HepG2 (cell line): ENCODE measurements around the gene HOXA7. TPM values are rescaled to one million over a fixed set of nuclear protein-coding genes. Genes with fewer than 3 reads are reported as not detected.
A peak's percentile ranks its signal among the peaks of the same experiment; 100 is the strongest.

Source experiments
- ATAC-seq: fragments of 200-7000 bp; cut with Tn5 transposase; 3 replicates; pipeline ENCODE4 v1.9.1; 2020; ENCODE audit warnings: mild to moderate bottlenecking, moderate library complexity
- BruUV-seq: library from RNA; stranded (reverse); fragments of 400-500 nt; replicated peaks from 2 replicates; lab custom pipeline; 2021; lab: Mats Ljungman, UMichigan
- CTCF ChIA-PET: fragments of 300-600 bp; formaldehyde crosslinking; extraction: SDS; loops from one replicate; lab custom pipeline; 2021; ENCODE audit warnings: low total read pairs, inconsistent platforms, low intra/inter-chr PET ratio; lab: Yijun Ruan, JAX
- POLR2A ChIA-PET: fragments of 350-600 bp; sonication (Branson Sonifier 250); formaldehyde crosslinking; loops from one replicate; lab custom pipeline; 2020; ENCODE audit warnings: antibody characterized with exemption, inconsistent platforms; lab: Yijun Ruan, JAX
- DNase-seq: peaks from one replicate; pipeline ENCODE4 v3.0.0-alpha.2; 2015; ENCODE audit warnings: low spot score
- FAIRE-seq: peaks from 3 replicates; lab custom pipeline; 2011; peaks lifted over from hg19 to GRCh38; lab: Jason Lieb, UNC
- H2AFZ ChIP-seq: one replicate; pipeline ENCODE4 v1.6.1; 2011; ENCODE audit warnings: low read length, inconsistent platforms
- H3K27ac ChIP-seq: fragments of 300-600 bp; 3 replicates; pipeline ENCODE4 v1.8.0; 2011; ENCODE audit warnings: mixed run types, mild to moderate bottlenecking, mixed read lengths, low read length, inconsistent platforms; ENCODE audit not compliant: insufficient read depth; ENCODE audit errors: extremely low read length
- H3K27me3 ChIP-seq, 2 experiments: fragments of 200-600 bp in 1 of 2; 2 replicates in 1 of 2; 3 replicates in 1 of 2; pipeline versions ENCODE4 v1.6.0 to v1.8.0; 2011; ENCODE audit warnings: low read length in 2 of 2, mild to moderate bottlenecking in 2 of 2, moderate library complexity in 2 of 2, inconsistent platforms in 1 of 2; ENCODE audit not compliant: insufficient read depth in 2 of 2, control insufficient read depth in 1 of 2
- H3K36me3 ChIP-seq, 2 experiments: fragments of 200-600 bp in 1 of 2; replicated peaks in 1 of 2; 2 replicates in 1 of 2; 3 replicates in 1 of 2; pipeline versions ENCODE4 v1.5.1 to v1.8.0; 2011; ENCODE audit warnings: low read length in 2 of 2, inconsistent platforms in 1 of 2; ENCODE audit not compliant: insufficient read depth in 2 of 2, control insufficient read depth in 1 of 2
- H3K4me1 ChIP-seq: 2 replicates; pipeline ENCODE4 v1.5.1; 2012; ENCODE audit warnings: low read length, inconsistent platforms; ENCODE audit not compliant: insufficient read depth
- H3K4me2 ChIP-seq: 2 replicates; pipeline ENCODE4 v1.6.0; 2011; ENCODE audit warnings: low read depth, low read length, inconsistent platforms
- H3K4me3 ChIP-seq, 3 experiments: fragments of 200-600 bp in 1 of 3; sonication (generic), shearing (Covaris generic) in 1 of 3; replicated peaks in 1 of 3; 2 replicates each; pipeline ENCODE4 v1.5.1; 2011 to 2016; ENCODE audit warnings: low read length in 3 of 3, inconsistent platforms in 2 of 3, low read depth in 2 of 3, mild to moderate bottlenecking in 2 of 3, control low read depth in 1 of 3, mixed read lengths in 1 of 3; ENCODE audit not compliant: insufficient read depth in 1 of 3
- H3K79me2 ChIP-seq: one replicate; pipeline ENCODE4 v1.6.1; 2011; ENCODE audit warnings: low read length, inconsistent platforms; ENCODE audit not compliant: insufficient read depth
- H3K9ac ChIP-seq: 2 replicates; pipeline ENCODE4 v1.6.0; 2011; ENCODE audit warnings: mild to moderate bottlenecking, low read depth, low read length, inconsistent platforms; ENCODE audit not compliant: insufficient read depth
- H3K9me3 ChIP-seq: 2 replicates; pipeline ENCODE4 v1.5.1; 2012; ENCODE audit warnings: mild to moderate bottlenecking, low read length
- H4K20me1 ChIP-seq: 2 replicates; pipeline ENCODE4 v1.6.0; 2011; ENCODE audit warnings: inconsistent platforms, mild to moderate bottlenecking, low read length, moderate library complexity; ENCODE audit not compliant: insufficient read depth
- CC2D1A ChIP-seq: sonication (generic); formaldehyde crosslinking; IDR thresholded peaks from 2 replicates; pipeline ENCODE4 v1.8.1; 2023; ENCODE audit warnings: mild to moderate bottlenecking, missing genetic modification reagents
- FOXA3 ChIP-seq: IDR thresholded peaks from 2 replicates; pipeline ENCODE4 v1.6.1; 2016; ENCODE audit warnings: missing genetic modification reagents, missing compliant biosample characterization
- NFRKB ChIP-seq: fragments of 450-650 bp; IDR thresholded peaks from 2 replicates; pipeline ENCODE4 v1.6.1; 2017
- NPAS2 ChIP-seq: sonication (generic); formaldehyde crosslinking; IDR thresholded peaks from 2 replicates; pipeline ENCODE4 v1.8.0; 2022; ENCODE audit warnings: mild to moderate bottlenecking, missing genetic modification reagents, borderline replicate concordance
- SALL2 ChIP-seq: sonication (generic); formaldehyde crosslinking; IDR thresholded peaks from 2 replicates; pipeline ENCODE4 v1.8.1; 2023; ENCODE audit warnings: mild to moderate bottlenecking, missing genetic modification reagents, inconsistent platforms
- U2AF1 ChIP-seq: fragments of 200-400 bp; formaldehyde crosslinking; optimal IDR thresholded peaks from 2 replicates; pipeline ENCODE3; 2017; ENCODE audit warnings: mild to moderate bottlenecking, low read depth, low read length
- ZFP36L2 ChIP-seq: sonication (generic); formaldehyde crosslinking; IDR thresholded peaks from 2 replicates; pipeline ENCODE4 v1.4.0; 2020; ENCODE audit warnings: missing genetic modification reagents
- WGBS: methylation state at CpG from one replicate; pipeline ENCODE4 v1.1.6; 2017; ENCODE audit warnings: low lambda C conversion rate; 5-methylcytosine and 5-hydroxymethylcytosine counted together
- in situ Hi-C: cut with HindIII; loops from 2 replicates; pipeline ENCODE4 v1.10.0; 2017; ENCODE audit warnings: low pct_unique_long_range_greater_than_20kb; ENCODE audit not compliant: extremely low pct_ligation_motif_present
- intact Hi-C: fragments of 100-400 bp; cut with micrococcal nuclease; formaldehyde crosslinking; loops from one replicate; pipeline ENCODE4 v1.10.0; 2022; ENCODE audit not compliant: unreplicated experiment
- polyA plus RNA-seq, 8 experiments: library from polyadenylated mRNA; depleted of rRNA in 3 of 8; stranded (reverse) in 7 of 8; unstranded in 1 of 8; fragments of >200 nt; fragmentation: Illumina TruSeq in 4 of 8; extraction: Trizol in 4 of 8; gene quantifications; 2 replicates each; pipeline versions ENCODE4 v1.2.1 to v1.2.3, GENCODE V29; 2011 to 2016; ENCODE audit warnings: low read depth in 4 of 8, missing spikeins in 1 of 8, mixed read lengths in 1 of 8; ENCODE audit not compliant: insufficient read depth in 1 of 8
- total RNA-seq, 5 experiments: library from RNA; depleted of rRNA; stranded (reverse); fragments of >200 nt; fragmentation: Illumina TruSeq; extraction: Trizol; gene quantifications; 2 replicates each; pipeline ENCODE4 v1.2.3, GENCODE V29; 2016; ENCODE audit warnings: low read depth in 1 of 5
- TF ChIP-seq, protein P1 (sequence below): sonication (generic); formaldehyde crosslinking; IDR thresholded peaks from 2 replicates; pipeline ENCODE4 v1.4.0; 2020; ENCODE audit warnings: missing genetic modification reagents
- TF ChIP-seq, protein P2 (sequence below): sonication (generic); formaldehyde crosslinking; IDR thresholded peaks from 2 replicates; pipeline ENCODE4 v1.4.0; 2020; ENCODE audit warnings: missing genetic modification reagents

HOXA7 gene
- total and polyA plus RNA-seq, 2 of the 13 experiments (the other 11 are each of a cell fraction or from before 2014, with no cell fraction given): 0.05 TPM; not detected in 1

- TF ChIP-seq, protein P1, sequence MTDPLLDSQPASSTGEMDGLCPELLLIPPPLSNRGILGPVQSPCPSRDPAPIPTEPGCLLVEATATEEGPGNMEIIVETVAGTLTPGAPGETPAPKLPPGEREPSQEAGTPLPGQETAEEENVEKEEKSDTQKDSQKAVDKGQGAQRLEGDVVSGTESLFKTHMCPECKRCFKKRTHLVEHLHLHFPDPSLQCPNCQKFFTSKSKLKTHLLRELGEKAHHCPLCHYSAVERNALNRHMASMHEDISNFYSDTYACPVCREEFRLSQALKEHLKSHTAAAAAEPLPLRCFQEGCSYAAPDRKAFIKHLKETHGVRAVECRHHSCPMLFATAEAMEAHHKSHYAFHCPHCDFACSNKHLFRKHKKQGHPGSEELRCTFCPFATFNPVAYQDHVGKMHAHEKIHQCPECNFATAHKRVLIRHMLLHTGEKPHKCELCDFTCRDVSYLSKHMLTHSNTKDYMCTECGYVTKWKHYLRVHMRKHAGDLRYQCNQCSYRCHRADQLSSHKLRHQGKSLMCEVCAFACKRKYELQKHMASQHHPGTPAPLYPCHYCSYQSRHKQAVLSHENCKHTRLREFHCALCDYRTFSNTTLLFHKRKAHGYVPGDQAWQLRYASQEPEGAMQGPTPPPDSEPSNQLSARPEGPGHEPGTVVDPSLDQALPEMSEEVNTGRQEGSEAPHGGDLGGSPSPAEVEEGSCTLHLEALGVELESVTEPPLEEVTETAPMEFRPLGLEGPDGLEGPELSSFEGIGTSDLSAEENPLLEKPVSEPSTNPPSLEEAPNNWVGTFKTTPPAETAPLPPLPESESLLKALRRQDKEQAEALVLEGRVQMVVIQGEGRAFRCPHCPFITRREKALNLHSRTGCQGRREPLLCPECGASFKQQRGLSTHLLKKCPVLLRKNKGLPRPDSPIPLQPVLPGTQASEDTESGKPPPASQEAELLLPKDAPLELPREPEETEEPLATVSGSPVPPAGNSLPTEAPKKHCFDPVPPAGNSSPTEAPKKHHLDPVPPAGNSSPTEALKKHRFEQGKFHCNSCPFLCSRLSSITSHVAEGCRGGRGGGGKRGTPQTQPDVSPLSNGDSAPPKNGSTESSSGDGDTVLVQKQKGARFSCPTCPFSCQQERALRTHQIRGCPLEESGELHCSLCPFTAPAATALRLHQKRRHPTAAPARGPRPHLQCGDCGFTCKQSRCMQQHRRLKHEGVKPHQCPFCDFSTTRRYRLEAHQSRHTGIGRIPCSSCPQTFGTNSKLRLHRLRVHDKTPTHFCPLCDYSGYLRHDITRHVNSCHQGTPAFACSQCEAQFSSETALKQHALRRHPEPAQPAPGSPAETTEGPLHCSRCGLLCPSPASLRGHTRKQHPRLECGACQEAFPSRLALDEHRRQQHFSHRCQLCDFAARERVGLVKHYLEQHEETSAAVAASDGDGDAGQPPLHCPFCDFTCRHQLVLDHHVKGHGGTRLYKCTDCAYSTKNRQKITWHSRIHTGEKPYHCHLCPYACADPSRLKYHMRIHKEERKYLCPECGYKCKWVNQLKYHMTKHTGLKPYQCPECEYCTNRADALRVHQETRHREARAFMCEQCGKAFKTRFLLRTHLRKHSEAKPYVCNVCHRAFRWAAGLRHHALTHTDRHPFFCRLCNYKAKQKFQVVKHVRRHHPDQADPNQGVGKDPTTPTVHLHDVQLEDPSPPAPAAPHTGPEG: no peak
- TF ChIP-seq ZFP36L2 (CRISPR knock-in tag) (no peak), NPAS2 (CRISPR knock-in tag) (no peak), NFRKB (no peak)
Observed at GRCh38 chr7:27198871-27199801, 42.7 kb upstream of the HOXA7 start (continued).

GRCh38 chr7:27198138-27198841 is 41.8 kb upstream of the HOXA7 start:
- H3K4me3 ChIP-seq: no peak overlapping the region
- DNase-seq: no peak
- TF ChIP-seq FOXA3 (CRISPR knock-in tag): no peak
- TF ChIP-seq, protein P2, sequence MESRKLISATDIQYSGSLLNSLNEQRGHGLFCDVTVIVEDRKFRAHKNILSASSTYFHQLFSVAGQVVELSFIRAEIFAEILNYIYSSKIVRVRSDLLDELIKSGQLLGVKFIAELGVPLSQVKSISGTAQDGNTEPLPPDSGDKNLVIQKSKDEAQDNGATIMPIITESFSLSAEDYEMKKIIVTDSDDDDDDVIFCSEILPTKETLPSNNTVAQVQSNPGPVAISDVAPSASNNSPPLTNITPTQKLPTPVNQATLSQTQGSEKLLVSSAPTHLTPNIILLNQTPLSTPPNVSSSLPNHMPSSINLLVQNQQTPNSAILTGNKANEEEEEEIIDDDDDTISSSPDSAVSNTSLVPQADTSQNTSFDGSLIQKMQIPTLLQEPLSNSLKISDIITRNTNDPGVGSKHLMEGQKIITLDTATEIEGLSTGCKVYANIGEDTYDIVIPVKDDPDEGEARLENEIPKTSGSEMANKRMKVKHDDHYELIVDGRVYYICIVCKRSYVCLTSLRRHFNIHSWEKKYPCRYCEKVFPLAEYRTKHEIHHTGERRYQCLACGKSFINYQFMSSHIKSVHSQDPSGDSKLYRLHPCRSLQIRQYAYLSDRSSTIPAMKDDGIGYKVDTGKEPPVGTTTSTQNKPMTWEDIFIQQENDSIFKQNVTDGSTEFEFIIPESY (CRISPR knock-in tag): peak; percentile 31; the same call in 1 of the 2 replicates
- no peak for TF ChIP-seq U2AF1
- TF ChIP-seq CC2D1A (CRISPR knock-in tag): no peak
- TF ChIP-seq SALL2 (CRISPR knock-in tag): no peak
- TF ChIP-seq, all 625 proteins: peak for 1
- in situ Hi-C loops (no loop called here), intact Hi-C loops (loop anchor here (5.0 to 10.0 kb wide), 2 partner anchors 407 to 574 kb away; no protein-coding TSS in a partner anchor)
- H3K79me2 ChIP-seq: no peaks in the 10 kb centered on the region
- peaks cover 35% of the 10 kb centered on the region for H3K4me1 ChIP-seq
- no peak for ATAC-seq
- no peaks in the 10 kb centered on the region for H3K9me3 ChIP-seq
- no peaks in the 10 kb centered on the region for H3K36me3 ChIP-seq
- H3K27ac ChIP-seq: no peak overlapping the region
- no TSS peak for BruUV-seq
- H3K4me2 ChIP-seq: no peak overlapping the region
- WGBS: 39% methylated on average over 23 of the region's 29 CpGs
- no peak overlapping the region for H3K9ac ChIP-seq
- FAIRE-seq: no peak
- ChIA-PET CTCF (no interaction called here), POLR2A (no interaction called here)
- H4K20me1 ChIP-seq: peaks cover 3% of the 10 kb centered on the region; the same call in 1 of the 2 replicates
- no peak overlapping the region for H2AFZ ChIP-seq
- peaks cover 11 to 64% of the 10 kb centered on the region in 2 experiments for H3K27me3 ChIP-seq
